ENCODE results near the gene BMP2K.

The BMP2K gene

GRCh38 chr4:78778530-78778929, 2.4 kb downstream of the BMP2K start:
- H3K4me3 ChIP-seq (ENCODE audit: low read depth, low read length), result no peak overlapping the region
- TF ChIP-seq, protein P1, sequence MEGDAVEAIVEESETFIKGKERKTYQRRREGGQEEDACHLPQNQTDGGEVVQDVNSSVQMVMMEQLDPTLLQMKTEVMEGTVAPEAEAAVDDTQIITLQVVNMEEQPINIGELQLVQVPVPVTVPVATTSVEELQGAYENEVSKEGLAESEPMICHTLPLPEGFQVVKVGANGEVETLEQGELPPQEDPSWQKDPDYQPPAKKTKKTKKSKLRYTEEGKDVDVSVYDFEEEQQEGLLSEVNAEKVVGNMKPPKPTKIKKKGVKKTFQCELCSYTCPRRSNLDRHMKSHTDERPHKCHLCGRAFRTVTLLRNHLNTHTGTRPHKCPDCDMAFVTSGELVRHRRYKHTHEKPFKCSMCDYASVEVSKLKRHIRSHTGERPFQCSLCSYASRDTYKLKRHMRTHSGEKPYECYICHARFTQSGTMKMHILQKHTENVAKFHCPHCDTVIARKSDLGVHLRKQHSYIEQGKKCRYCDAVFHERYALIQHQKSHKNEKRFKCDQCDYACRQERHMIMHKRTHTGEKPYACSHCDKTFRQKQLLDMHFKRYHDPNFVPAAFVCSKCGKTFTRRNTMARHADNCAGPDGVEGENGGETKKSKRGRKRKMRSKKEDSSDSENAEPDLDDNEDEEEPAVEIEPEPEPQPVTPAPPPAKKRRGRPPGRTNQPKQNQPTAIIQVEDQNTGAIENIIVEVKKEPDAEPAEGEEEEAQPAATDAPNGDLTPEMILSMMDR (IDR thresholded peaks at IDR 0.05; ENCODE audit: low read depth, low read length), result no peak

DNA sequence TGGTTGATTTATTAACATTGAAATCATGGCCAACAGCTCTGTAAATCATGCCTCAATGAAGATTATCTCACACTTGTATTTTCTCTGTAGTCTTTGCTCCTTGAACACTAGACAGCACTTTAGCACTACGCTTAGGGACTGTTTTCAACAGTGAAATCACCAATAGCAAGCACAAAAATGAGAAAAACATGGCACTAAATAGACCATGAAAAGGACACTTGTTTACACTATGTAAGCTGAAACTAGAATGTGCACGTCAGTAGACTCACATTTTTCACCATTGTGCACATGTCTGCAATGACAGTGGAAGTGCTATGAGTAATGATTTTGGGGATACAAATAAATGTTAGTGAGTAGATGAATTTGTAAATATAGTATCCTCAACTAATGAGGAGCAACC, 3.1 kb downstream of the BMP2K start:
- TF ChIP-seq, protein P1 (IDR thresholded peaks at IDR 0.05; ENCODE audit: low read depth, low read length), result no peak
- H3K4me3 ChIP-seq (ENCODE audit: low read depth, low read length), result no peak overlapping the region

- TF ChIP-seq, protein P1 (IDR thresholded peaks at IDR 0.05; ENCODE audit: low read depth, low read length), result no peak
- H3K4me3 ChIP-seq (ENCODE audit: low read depth, low read length), result no peak overlapping the region
Measured at GRCh38 chr4:78780093-78780492, 3.9 kb downstream of the BMP2K start.

DNA sequence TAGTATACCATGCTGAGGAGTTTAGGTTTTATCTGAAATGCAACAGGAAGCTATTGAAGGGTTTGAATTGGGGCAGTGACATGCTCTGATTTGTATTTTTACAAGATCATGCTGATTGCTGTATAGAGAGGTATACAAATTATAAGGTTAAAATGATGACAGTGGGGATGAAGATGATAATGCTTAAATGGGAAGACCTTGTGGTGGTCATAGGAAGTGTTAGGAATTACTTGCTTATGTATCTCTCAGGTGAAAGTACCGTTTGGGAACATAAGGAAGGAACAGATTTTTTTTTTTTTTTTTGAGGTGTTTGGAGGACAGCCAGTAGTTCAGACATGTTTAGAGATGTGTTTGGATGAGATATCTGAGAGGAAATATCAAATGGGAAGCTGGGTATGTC, 5.0 kb downstream of the BMP2K start:
- H3K4me3 ChIP-seq (ENCODE audit: low read depth, low read length), result no peak overlapping the region
- TF ChIP-seq, protein P1 (IDR thresholded peaks at IDR 0.05; ENCODE audit: low read depth, low read length), result no peak

- H3K4me3 ChIP-seq (ENCODE audit: low read depth, low read length), result no peak overlapping the region
- TF ChIP-seq, protein P1 (IDR thresholded peaks at IDR 0.05; ENCODE audit: low read depth, low read length), result no peak
Measured at GRCh38 chr4:78781924-78782323, 5.8 kb downstream of the BMP2K start.

- TF ChIP-seq, protein P1 (IDR thresholded peaks at IDR 0.05; ENCODE audit: low read depth, low read length), result no peak
- H3K4me3 ChIP-seq (ENCODE audit: low read depth, low read length), result no peak overlapping the region
Measured at GRCh38 chr4:78784236-78784865, 8.2 kb downstream of the BMP2K start.

- no peak overlapping the region for H3K4me3 ChIP-seq (ENCODE audit: low read depth, low read length)
- TF ChIP-seq, protein P1 (IDR thresholded peaks at IDR 0.05; ENCODE audit: low read depth, low read length), result no peak
Measured at GRCh38 chr4:78787392-78788006, 11.3 kb downstream of the BMP2K start.
